Left ventricle myocardium inferior (tissue), 1 donor: ENCODE results near the gene ZNF546. TPM values are rescaled to one million over a fixed set of nuclear protein-coding genes. Genes with fewer than 3 reads are reported as not detected.

Experiments used
- DNase-seq: peaks from one replicate; pipeline ENCODE4 v3.0.0-alpha.2; 2020
- H3K27ac ChIP-seq: fragments of 200-600 bp; replicated peaks from 2 replicates; pipeline ENCODE4 v1.8.0; 2021
- H3K27me3 ChIP-seq: fragments of 200-600 bp; 2 replicates; pipeline ENCODE4 v1.8.0; 2021; ENCODE audit warnings: low read depth
- H3K36me3 ChIP-seq: fragments of 200-600 bp; 2 replicates; pipeline ENCODE4 v1.8.0; 2021
- H3K4me1 ChIP-seq: fragments of 200-600 bp; 2 replicates; pipeline ENCODE4 v1.8.0; 2021
- H3K4me3 ChIP-seq: fragments of 200-600 bp; 2 replicates; pipeline ENCODE4 v1.8.0; 2021; ENCODE audit warnings: mild to moderate bottlenecking, moderate library complexity
- H3K9me3 ChIP-seq: fragments of 200-600 bp; replicated peaks from 2 replicates; pipeline ENCODE4 v1.8.0; 2021
- CTCF ChIP-seq: fragments of 200-600 bp; IDR thresholded peaks from 2 replicates; pipeline ENCODE4 v1.8.0; 2021; ENCODE audit warnings: antibody characterized with exemption, mild to moderate bottlenecking, borderline replicate concordance
- intact Hi-C: fragments of 100-400 bp; cut with micrococcal nuclease; formaldehyde crosslinking; loops from one replicate; pipeline ENCODE4 v1.11.0; 2022
- total RNA-seq: library from RNA; stranded (reverse); fragmentation: NEBNext Ultra II Directional; extraction: Animal tissue kit (Norgen Biotek cat#: 25700); gene quantifications from one replicate; pipeline ENCODE4 v1.2.1, GENCODE V29; 2021
- donor health status: DM: no; HTN: yes; CAD: no; lungs with severe emphysema.

Gene ZNF546
- total RNA-seq, 1 donor from 2014 or later = 7.8 TPM

- peaks cover 35% of the 10 kb centered on the region for H3K4me1 ChIP-seq
- TF ChIP-seq CTCF = no peak
- H3K36me3 ChIP-seq = peaks cover 28% of the 10 kb centered on the region
- no peaks in the 10 kb centered on the region for H3K9me3 ChIP-seq
- no peak for DNase-seq
- intact Hi-C loops = no loop called here
- peak overlapping the region; percentile 89 for H3K27ac ChIP-seq
- H3K4me3 ChIP-seq = peak overlapping the region; percentile 84
- no peaks in the 10 kb centered on the region for H3K27me3 ChIP-seq
Measured at GRCh38 chr19:39969681-39970424, 27.0 kb upstream of the ZNF546 start.

GRCh38 chr19:39970425-39970674 lies 26.5 kb upstream of the ZNF546 start:
- Histone ChIP-seq H3K9me3 (no peaks in the 10 kb centered on the region), H3K27me3 (no peaks in the 10 kb centered on the region), H3K27ac (peak overlapping the region; percentile 89), H3K4me3 (peak overlapping the region; percentile 84), H3K4me1 (peaks cover 35% of the 10 kb centered on the region), H3K36me3 (peaks cover 33% of the 10 kb centered on the region)
- DNase-seq = no peak
- intact Hi-C loops = no loop called here
- no peak for TF ChIP-seq CTCF

- Histone ChIP-seq H3K4me1 (peaks cover 35% of the 10 kb centered on the region), H3K36me3 (peaks cover 38% of the 10 kb centered on the region), H3K27me3 (no peaks in the 10 kb centered on the region), H3K9me3 (no peaks in the 10 kb centered on the region), H3K4me3 (peak within 1 kb of the TSS; percentile 84), H3K27ac (peak within 1 kb of the TSS; percentile 89)
- TF ChIP-seq CTCF = peak; percentile 81
- intact Hi-C loops = no loop called here
- DNase-seq = peak; percentile 97
Measured at GRCh38 chr19:39970675-39971379, 26.0 kb upstream of the ZNF546 start, which contains the start of gene PSMC4. PSMC4 (plus strand) TSS chr19:39971165; CDS start chr19:39971203, 38 bp downstream.

- DNase-seq = peak; percentile 20
- intact Hi-C loops = no loop called here
- Histone ChIP-seq H3K36me3 (peaks cover 42% of the 10 kb centered on the region), H3K4me3 (peak overlapping the region; percentile 84), H3K4me1 (peaks cover 35% of the 10 kb centered on the region), H3K9me3 (no peaks in the 10 kb centered on the region), H3K27me3 (no peaks in the 10 kb centered on the region), H3K27ac (peak overlapping the region; percentile 89)
- TF ChIP-seq CTCF = no peak
Measured at GRCh38 chr19:39971380-39972035, 25.4 kb upstream of the ZNF546 start.

- H3K4me1 ChIP-seq = peaks cover 35% of the 10 kb centered on the region
- no peaks in the 10 kb centered on the region for H3K27me3 ChIP-seq
- peaks cover 70% of the 10 kb centered on the region for H3K36me3 ChIP-seq
- no peaks in the 10 kb centered on the region for H3K9me3 ChIP-seq
- no peak for DNase-seq
- H3K4me3 ChIP-seq = no peak overlapping the region
- no peak overlapping the region for H3K27ac ChIP-seq
- intact Hi-C loops = no loop called here
- no peak for TF ChIP-seq CTCF
Measured at GRCh38 chr19:39974377-39975155, 22.3 kb upstream of the ZNF546 start.
